Measurements from ENCODE around the gene DNAJC7.

The DNAJC7 gene

DNA sequence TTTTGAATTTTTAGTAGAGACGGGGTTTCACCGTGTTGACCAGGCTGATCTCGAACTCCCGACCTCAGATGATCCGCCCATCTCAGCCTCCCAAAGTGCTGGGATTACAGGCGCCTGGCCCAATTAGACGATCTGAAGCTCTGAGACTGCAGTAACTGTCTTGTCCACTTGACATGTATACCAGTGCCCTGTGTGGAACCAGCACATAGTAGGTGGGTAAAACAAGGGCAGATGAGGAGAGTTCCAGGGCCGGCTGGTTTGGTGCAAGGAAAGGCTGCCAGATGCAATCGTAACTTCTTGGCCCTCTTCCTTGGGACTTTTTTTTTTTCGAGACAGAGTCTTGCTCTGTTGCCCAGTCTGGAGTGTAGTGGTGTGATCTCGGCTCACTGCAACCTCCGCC is 30.1 kb upstream of the DNAJC7 start:
- ATAC-seq = no peak
- TF ChIP-seq BACH2 (CRISPR knock-in tag; IDR thresholded peaks at IDR 0.05; ENCODE audit: borderline replicate concordance) = no peak
- TF ChIP-seq OSR1 (CRISPR knock-in tag; IDR thresholded peaks at IDR 0.05) = no peak
- no peak for TF ChIP-seq SNAI2 (CRISPR knock-in tag; IDR thresholded peaks at IDR 0.05)
- no peak for TF ChIP-seq ZNF565 (CRISPR knock-in tag; conservative IDR thresholded peaks at IDR 0.05; ENCODE audit: low read depth)
- no peak for TF ChIP-seq CSDC2 (CRISPR knock-in tag; IDR thresholded peaks at IDR 0.05)
- no peak for TF ChIP-seq RARB (CRISPR knock-in tag; IDR thresholded peaks at IDR 0.05)
- TF ChIP-seq ZNF70 (CRISPR knock-in tag; IDR thresholded peaks at IDR 0.05) = no peak
- TF ChIP-seq, protein P1, sequence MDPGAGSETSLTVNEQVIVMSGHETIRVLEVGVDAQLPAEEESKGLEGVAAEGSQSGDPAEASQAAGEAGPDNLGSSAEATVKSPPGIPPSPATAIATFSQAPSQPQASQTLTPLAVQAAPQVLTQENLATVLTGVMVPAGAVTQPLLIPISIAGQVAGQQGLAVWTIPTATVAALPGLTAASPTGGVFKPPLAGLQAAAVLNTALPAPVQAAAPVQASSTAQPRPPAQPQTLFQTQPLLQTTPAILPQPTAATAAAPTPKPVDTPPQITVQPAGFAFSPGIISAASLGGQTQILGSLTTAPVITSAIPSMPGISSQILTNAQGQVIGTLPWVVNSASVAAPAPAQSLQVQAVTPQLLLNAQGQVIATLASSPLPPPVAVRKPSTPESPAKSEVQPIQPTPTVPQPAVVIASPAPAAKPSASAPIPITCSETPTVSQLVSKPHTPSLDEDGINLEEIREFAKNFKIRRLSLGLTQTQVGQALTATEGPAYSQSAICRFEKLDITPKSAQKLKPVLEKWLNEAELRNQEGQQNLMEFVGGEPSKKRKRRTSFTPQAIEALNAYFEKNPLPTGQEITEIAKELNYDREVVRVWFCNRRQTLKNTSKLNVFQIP (CRISPR knock-in tag; IDR thresholded peaks at IDR 0.05; ENCODE audit: borderline replicate concordance, low read depth) = no peak
- no peak for TF ChIP-seq CREB5 (CRISPR knock-in tag; IDR thresholded peaks at IDR 0.05; ENCODE audit: low read depth)
- TF ChIP-seq PPARA (CRISPR knock-in tag; IDR thresholded peaks at IDR 0.05; ENCODE audit: borderline replicate concordance) = no peak
- no peak for TF ChIP-seq ZC3H10 (CRISPR knock-in tag; IDR thresholded peaks at IDR 0.05)
- no peak for TF ChIP-seq ISL1 (CRISPR knock-in tag; IDR thresholded peaks at IDR 0.05)
- TF ChIP-seq ZFP3 (CRISPR knock-in tag; IDR thresholded peaks at IDR 0.05) = no peak
- TF ChIP-seq, protein P2, sequence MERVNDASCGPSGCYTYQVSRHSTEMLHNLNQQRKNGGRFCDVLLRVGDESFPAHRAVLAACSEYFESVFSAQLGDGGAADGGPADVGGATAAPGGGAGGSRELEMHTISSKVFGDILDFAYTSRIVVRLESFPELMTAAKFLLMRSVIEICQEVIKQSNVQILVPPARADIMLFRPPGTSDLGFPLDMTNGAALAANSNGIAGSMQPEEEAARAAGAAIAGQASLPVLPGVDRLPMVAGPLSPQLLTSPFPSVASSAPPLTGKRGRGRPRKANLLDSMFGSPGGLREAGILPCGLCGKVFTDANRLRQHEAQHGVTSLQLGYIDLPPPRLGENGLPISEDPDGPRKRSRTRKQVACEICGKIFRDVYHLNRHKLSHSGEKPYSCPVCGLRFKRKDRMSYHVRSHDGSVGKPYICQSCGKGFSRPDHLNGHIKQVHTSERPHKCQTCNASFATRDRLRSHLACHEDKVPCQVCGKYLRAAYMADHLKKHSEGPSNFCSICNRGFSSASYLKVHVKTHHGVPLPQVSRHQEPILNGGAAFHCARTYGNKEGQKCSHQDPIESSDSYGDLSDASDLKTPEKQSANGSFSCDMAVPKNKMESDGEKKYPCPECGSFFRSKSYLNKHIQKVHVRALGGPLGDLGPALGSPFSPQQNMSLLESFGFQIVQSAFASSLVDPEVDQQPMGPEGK (CRISPR knock-in tag; IDR thresholded peaks at IDR 0.05; ENCODE audit: borderline replicate concordance) = no peak
- no peak for TF ChIP-seq ZFP30 (CRISPR knock-in tag; IDR thresholded peaks at IDR 0.05)
- TF ChIP-seq TOX (CRISPR knock-in tag; IDR thresholded peaks at IDR 0.05; ENCODE audit: borderline replicate concordance) = no peak

DNA sequence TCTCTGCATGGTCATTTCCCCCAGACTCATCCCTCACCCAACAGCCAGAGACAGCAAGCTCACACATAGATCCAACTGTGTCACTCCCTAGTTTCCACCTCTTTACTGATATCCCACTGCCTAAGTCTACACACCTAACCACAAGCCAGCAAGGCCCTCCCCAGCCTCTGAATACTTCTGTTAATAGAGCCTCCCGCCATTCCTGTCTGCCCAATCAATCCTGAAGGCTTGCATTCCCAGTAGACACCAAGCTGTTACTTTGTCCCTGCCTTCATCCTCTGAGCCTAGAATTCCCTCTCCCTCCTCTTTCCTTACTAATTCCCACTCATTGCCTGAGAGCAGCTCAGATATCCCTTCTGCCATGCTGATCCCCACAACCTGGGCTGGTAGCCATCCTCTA is 28.5 kb upstream of the DNAJC7 start:
- ATAC-seq = no peak
- TF ChIP-seq BACH2 (CRISPR knock-in tag; IDR thresholded peaks at IDR 0.05; ENCODE audit: borderline replicate concordance) (no peak), ZFP30 (CRISPR knock-in tag; IDR thresholded peaks at IDR 0.05) (no peak), PPARA (CRISPR knock-in tag; IDR thresholded peaks at IDR 0.05; ENCODE audit: borderline replicate concordance) (no peak), ZNF565 (CRISPR knock-in tag; conservative IDR thresholded peaks at IDR 0.05; ENCODE audit: low read depth) (no peak), GLIS3 (CRISPR knock-in tag; IDR thresholded peaks at IDR 0.05) (no peak), CSRNP3 (CRISPR knock-in tag; IDR thresholded peaks at IDR 0.05) (no peak), CSDC2 (CRISPR knock-in tag; IDR thresholded peaks at IDR 0.05) (no peak), RARB (CRISPR knock-in tag; IDR thresholded peaks at IDR 0.05) (no peak)

DNA sequence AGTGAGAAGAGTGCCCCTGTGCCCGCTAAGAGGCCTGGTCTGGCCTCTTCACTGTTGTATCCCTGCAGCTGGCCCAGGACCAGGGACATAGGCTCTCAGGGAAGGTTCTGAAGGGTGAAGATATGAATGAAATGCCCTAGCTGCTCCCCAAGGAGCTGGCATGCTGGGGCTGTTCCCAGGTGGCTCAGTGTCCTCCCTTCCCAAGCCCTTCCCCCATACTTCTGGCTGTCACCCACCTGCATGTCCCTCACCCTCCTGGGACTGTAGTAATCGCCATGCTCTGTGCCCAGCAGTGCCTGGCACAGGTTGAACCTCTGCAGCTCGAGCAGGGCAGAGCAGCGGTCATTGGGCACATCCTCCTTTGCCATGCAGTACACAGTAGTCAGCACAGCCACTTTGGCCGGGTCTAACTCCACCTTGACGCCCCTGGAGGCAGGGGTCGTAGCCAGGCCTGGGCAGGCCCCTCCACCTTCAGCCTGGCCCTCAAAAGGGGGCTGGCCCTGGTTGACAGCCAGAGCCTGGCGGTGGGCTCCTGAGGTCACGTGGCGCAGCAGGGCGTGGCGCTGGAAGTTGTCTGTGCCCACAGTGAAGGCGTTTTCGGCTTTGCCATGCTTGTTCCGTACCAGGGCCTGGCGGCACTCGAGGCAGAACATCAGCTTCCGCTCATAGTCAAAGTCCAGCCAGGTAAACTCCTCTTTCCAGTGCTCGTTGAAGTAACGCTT is 25.5 kb upstream of the DNAJC7 start:
- ATAC-seq = no peak
- no peak for TF ChIP-seq ZC3H10 (CRISPR knock-in tag; IDR thresholded peaks at IDR 0.05)
- no peak for TF ChIP-seq OSR1 (CRISPR knock-in tag; IDR thresholded peaks at IDR 0.05)
- TF ChIP-seq CSDC2 (CRISPR knock-in tag; IDR thresholded peaks at IDR 0.05) = no peak
- no peak for TF ChIP-seq ESRRG (CRISPR knock-in tag; IDR thresholded peaks at IDR 0.05)
- no peak for TF ChIP-seq PPARA (CRISPR knock-in tag; IDR thresholded peaks at IDR 0.05; ENCODE audit: borderline replicate concordance)
- TF ChIP-seq BACH2 (CRISPR knock-in tag; IDR thresholded peaks at IDR 0.05; ENCODE audit: borderline replicate concordance) = no peak
- TF ChIP-seq ZNF8 (CRISPR knock-in tag; IDR thresholded peaks at IDR 0.05) = no peak
- TF ChIP-seq GLIS3 (CRISPR knock-in tag; IDR thresholded peaks at IDR 0.05) = no peak

DNA sequence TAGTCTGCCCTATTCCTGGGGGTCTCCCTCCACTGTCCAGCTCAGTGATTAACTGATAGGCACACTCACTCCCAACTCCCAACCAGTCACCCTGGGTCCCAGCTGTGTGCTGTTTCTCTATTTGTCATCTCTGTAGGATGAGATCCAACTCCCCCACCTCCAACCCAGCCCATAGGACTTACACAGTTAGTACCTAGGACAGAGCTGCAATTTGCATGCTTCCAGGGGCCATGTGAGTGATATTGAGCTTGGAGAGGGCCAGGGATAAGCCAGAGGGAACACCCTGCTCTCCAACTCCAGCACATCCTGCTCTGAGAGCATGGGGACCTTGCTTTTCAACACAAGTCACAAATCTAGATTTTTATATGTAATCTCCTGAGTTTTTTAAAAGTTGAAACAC is 24.4 kb upstream of the DNAJC7 start:
- no peak for ATAC-seq
- TF ChIP-seq ARNTL (CRISPR knock-in tag; IDR thresholded peaks at IDR 0.05; ENCODE audit: borderline replicate concordance, low read depth) (no peak), GLIS3 (CRISPR knock-in tag; IDR thresholded peaks at IDR 0.05) (no peak), PPARA (CRISPR knock-in tag; IDR thresholded peaks at IDR 0.05; ENCODE audit: borderline replicate concordance) (no peak), RARB (CRISPR knock-in tag; IDR thresholded peaks at IDR 0.05) (no peak), ISL1 (CRISPR knock-in tag; IDR thresholded peaks at IDR 0.05) (no peak), ZNF70 (CRISPR knock-in tag; IDR thresholded peaks at IDR 0.05) (no peak), ZNF8 (CRISPR knock-in tag; IDR thresholded peaks at IDR 0.05) (no peak), ZC3H10 (CRISPR knock-in tag; IDR thresholded peaks at IDR 0.05) (no peak), CSRNP3 (CRISPR knock-in tag; IDR thresholded peaks at IDR 0.05) (no peak), ZFP3 (CRISPR knock-in tag; IDR thresholded peaks at IDR 0.05) (no peak)
- TF ChIP-seq, protein P1 (CRISPR knock-in tag; IDR thresholded peaks at IDR 0.05; ENCODE audit: borderline replicate concordance, low read depth) = no peak
- TF ChIP-seq, protein P2 (CRISPR knock-in tag; IDR thresholded peaks at IDR 0.05; ENCODE audit: borderline replicate concordance) = no peak

Measured in SK-N-SH treated with all-trans-retinoic acid at 6 μM for 48 hours (cell line).